Measurements from ENCODE around the gene SGCB. TPM values are rescaled to one million over a fixed set of nuclear protein-coding genes. Genes with fewer than 3 reads are reported as not detected.

Gene SGCB
- total and polyA plus RNA-seq, 2 donors (not counting 1 experiment from before 2014, with no cell fraction given), result 45.9 to 72.2 TPM

DNA sequence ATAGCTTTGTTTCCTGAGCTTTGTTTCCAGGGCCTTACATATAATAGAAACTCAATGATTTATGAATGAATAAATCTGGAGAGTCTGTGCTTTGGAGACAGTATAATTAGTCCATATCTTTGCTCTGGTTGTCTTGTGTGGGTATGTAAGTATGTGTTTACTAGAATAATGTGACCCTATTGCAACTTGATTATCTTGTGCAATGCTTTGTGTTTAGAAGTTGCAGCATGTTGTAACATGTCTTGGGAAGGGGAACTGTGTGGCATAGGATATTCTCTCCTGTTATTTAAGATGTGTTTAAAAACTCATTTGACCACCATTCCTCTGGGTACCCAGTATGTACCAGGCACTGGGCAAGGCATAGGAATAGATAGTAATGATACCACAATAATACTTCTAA, 19.1 kb upstream of the SGCB start:
- no peaks in the 10 kb centered on the region for H3K9me3 ChIP-seq (ENCODE audit: control insufficient read depth, insufficient read depth, low read depth, low read length)
- no peak overlapping the region for H3K9ac ChIP-seq (ENCODE audit: insufficient read depth, low read length)
- H2AFZ ChIP-seq (ENCODE audit: low read length), result no peak overlapping the region
- TF ChIP-seq, protein P1, sequence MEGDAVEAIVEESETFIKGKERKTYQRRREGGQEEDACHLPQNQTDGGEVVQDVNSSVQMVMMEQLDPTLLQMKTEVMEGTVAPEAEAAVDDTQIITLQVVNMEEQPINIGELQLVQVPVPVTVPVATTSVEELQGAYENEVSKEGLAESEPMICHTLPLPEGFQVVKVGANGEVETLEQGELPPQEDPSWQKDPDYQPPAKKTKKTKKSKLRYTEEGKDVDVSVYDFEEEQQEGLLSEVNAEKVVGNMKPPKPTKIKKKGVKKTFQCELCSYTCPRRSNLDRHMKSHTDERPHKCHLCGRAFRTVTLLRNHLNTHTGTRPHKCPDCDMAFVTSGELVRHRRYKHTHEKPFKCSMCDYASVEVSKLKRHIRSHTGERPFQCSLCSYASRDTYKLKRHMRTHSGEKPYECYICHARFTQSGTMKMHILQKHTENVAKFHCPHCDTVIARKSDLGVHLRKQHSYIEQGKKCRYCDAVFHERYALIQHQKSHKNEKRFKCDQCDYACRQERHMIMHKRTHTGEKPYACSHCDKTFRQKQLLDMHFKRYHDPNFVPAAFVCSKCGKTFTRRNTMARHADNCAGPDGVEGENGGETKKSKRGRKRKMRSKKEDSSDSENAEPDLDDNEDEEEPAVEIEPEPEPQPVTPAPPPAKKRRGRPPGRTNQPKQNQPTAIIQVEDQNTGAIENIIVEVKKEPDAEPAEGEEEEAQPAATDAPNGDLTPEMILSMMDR (conservative IDR thresholded peaks at IDR 0.05 in 1 of 2, IDR thresholded peaks at IDR 0.05 in 1 of 2; ENCODE audit: low read depth in 1 of 2, low read length in 2 of 2), result no peak
- TF ChIP-seq EZH2 (IDR thresholded peaks at IDR 0.05; ENCODE audit: low read length, missing control alignments), result no peak
- H3K4me3 ChIP-seq (replicated peaks in 1 of 4; ENCODE audit: control extremely low read depth in 1 of 4, insufficient read depth in 1 of 4, low read depth in 3 of 4, low read length in 4 of 4), result no peak overlapping the region
- no peaks in the 10 kb centered on the region for H3K4me1 ChIP-seq (ENCODE audit: control insufficient read depth, extremely low read depth, insufficient read depth, low read length)
- no peaks in the 10 kb centered on the region for H3K36me3 ChIP-seq (ENCODE audit: control insufficient read depth, insufficient read depth, low read length)
- no peaks in the 10 kb centered on the region for H4K20me1 ChIP-seq (ENCODE audit: control insufficient read depth, extremely low read depth, insufficient read depth, low read length)
- no peak overlapping the region for H3K27ac ChIP-seq (ENCODE audit: insufficient read depth, low read length)
- no peaks in the 10 kb centered on the region for H3K27me3 ChIP-seq (ENCODE audit: control insufficient read depth, insufficient read depth, low read length)
- H3K79me2 ChIP-seq (ENCODE audit: control insufficient read depth, insufficient read depth, low read length), result no peaks in the 10 kb centered on the region
- DNase-seq (ENCODE audit: low read depth in 2 of 2), result peak in 1 of 2 donors; percentile 28
- no peak overlapping the region for H3K4me2 ChIP-seq (ENCODE audit: extremely low read depth, insufficient read depth, low read length)

DNA sequence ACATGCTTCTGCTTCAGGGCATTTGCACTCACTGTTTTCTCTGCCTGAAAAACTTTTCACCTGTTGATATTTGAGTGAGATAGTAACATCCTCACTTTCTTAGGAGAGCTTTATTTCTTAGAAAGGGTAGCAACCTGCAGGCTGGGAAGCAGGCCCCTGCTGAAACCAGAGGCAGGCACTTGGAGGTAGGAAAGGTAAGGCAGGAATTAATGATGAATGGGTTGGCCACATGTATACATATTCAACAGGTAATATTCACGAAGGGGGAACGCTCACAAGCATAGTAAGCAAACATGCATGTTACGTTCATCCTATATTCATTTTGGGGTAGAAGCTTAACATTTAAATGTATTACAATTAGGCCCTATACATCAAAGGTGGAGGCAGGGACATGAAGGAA, 16.2 kb upstream of the SGCB start:
- H3K4me2 ChIP-seq (ENCODE audit: extremely low read depth, insufficient read depth, low read length), result no peak overlapping the region
- no peaks in the 10 kb centered on the region for H3K27me3 ChIP-seq (ENCODE audit: control insufficient read depth, insufficient read depth, low read length)
- no peaks in the 10 kb centered on the region for H3K79me2 ChIP-seq (ENCODE audit: control insufficient read depth, insufficient read depth, low read length)
- H3K9me3 ChIP-seq (ENCODE audit: control insufficient read depth, insufficient read depth, low read depth, low read length), result no peaks in the 10 kb centered on the region
- TF ChIP-seq EZH2 (IDR thresholded peaks at IDR 0.05; ENCODE audit: low read length, missing control alignments), result no peak
- TF ChIP-seq, protein P1 (conservative IDR thresholded peaks at IDR 0.05 in 1 of 2, IDR thresholded peaks at IDR 0.05 in 1 of 2; ENCODE audit: low read depth in 1 of 2, low read length in 2 of 2), result no peak
- H3K4me3 ChIP-seq (replicated peaks in 1 of 4; ENCODE audit: control extremely low read depth in 1 of 4, insufficient read depth in 1 of 4, low read depth in 3 of 4, low read length in 4 of 4), result no peak overlapping the region
- H3K27ac ChIP-seq (ENCODE audit: insufficient read depth, low read length), result no peak overlapping the region
- H3K4me1 ChIP-seq (ENCODE audit: control insufficient read depth, extremely low read depth, insufficient read depth, low read length), result no peaks in the 10 kb centered on the region
- no peak overlapping the region for H3K9ac ChIP-seq (ENCODE audit: insufficient read depth, low read length)
- H2AFZ ChIP-seq (ENCODE audit: low read length), result no peak overlapping the region
- H3K36me3 ChIP-seq (ENCODE audit: control insufficient read depth, insufficient read depth, low read length), result no peaks in the 10 kb centered on the region
- no peaks in the 10 kb centered on the region for H4K20me1 ChIP-seq (ENCODE audit: control insufficient read depth, extremely low read depth, insufficient read depth, low read length)
- DNase-seq (ENCODE audit: low read depth in 2 of 2), result no peak

DNA sequence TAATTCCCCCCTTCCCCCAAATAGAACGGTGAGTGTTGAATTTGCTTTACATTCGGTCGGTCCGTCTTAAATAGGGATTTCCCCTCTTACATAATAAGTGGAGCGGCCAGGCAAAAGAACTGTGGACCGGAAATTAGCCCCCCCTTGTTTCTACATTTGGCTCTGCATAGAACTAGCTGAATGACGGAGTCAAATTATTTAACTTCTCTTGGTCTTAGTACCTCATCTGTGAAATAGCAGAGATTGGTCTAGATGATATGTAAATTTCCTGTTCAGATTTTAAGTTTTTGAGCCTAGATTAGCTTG, 14.3 kb upstream of the SGCB start:
- DNase-seq (ENCODE audit: low read depth in 2 of 2), result peak; percentile 28 to 57
- Histone ChIP-seq H3K4me1 (ENCODE audit: control insufficient read depth, extremely low read depth, insufficient read depth, low read length) (no peaks in the 10 kb centered on the region), H3K27ac (ENCODE audit: insufficient read depth, low read length) (no peak overlapping the region), H3K79me2 (ENCODE audit: control insufficient read depth, insufficient read depth, low read length) (no peaks in the 10 kb centered on the region), H2AFZ (ENCODE audit: low read length) (no peak overlapping the region), H4K20me1 (ENCODE audit: control insufficient read depth, extremely low read depth, insufficient read depth, low read length) (no peaks in the 10 kb centered on the region), H3K9ac (ENCODE audit: insufficient read depth, low read length) (no peak overlapping the region), H3K36me3 (ENCODE audit: control insufficient read depth, insufficient read depth, low read length) (no peaks in the 10 kb centered on the region), H3K4me2 (ENCODE audit: extremely low read depth, insufficient read depth, low read length) (peak overlapping the region; percentile 71), H3K9me3 (ENCODE audit: control insufficient read depth, insufficient read depth, low read depth, low read length) (no peaks in the 10 kb centered on the region), H3K27me3 (ENCODE audit: control insufficient read depth, insufficient read depth, low read length) (no peaks in the 10 kb centered on the region), H3K4me3 (replicated peaks in 1 of 4; ENCODE audit: control extremely low read depth in 1 of 4, insufficient read depth in 1 of 4, low read depth in 3 of 4, low read length in 4 of 4) (peak overlapping the region; percentile 70 to 85 (median 76))
- no peak for TF ChIP-seq EZH2 (IDR thresholded peaks at IDR 0.05; ENCODE audit: low read length, missing control alignments)
- TF ChIP-seq, protein P1 (conservative IDR thresholded peaks at IDR 0.05 in 1 of 2, IDR thresholded peaks at IDR 0.05 in 1 of 2; ENCODE audit: low read depth in 1 of 2, low read length in 2 of 2), result no peak

Data from fibroblast of lung (primary cell).